Brain microvascular endothelial cell (primary cell): ENCODE data around the gene SEMA3D.

Source experiments
- DNase-seq: peaks from one replicate; pipeline ENCODE4 v3.0.0-alpha.2; 2020
- H3K27ac ChIP-seq: fragments of 250-450 bp; sonication (Bioruptor Pico); 2 replicates; pipeline ENCODE4 v1.5.1; 2020; ENCODE audit warnings: mild to moderate bottlenecking, moderate library complexity
- H3K27me3 ChIP-seq: fragments of 250-450 bp; sonication (Bioruptor Pico); replicated peaks from 2 replicates; pipeline ENCODE4 v1.5.1; 2020; ENCODE audit warnings: mild to moderate bottlenecking
- H3K36me3 ChIP-seq: fragments of 250-450 bp; sonication (Bioruptor Pico); replicated peaks from 2 replicates; pipeline ENCODE4 v1.5.1; 2020; ENCODE audit warnings: mild to moderate bottlenecking
- H3K4me3 ChIP-seq: 2 replicates; pipeline ENCODE4 v1.5.1; 2011; ENCODE audit warnings: low read depth, mild to moderate bottlenecking, control low read depth, low read length, moderate library complexity
- in situ Hi-C: cut with HindIII; loops from 2 replicates; pipeline ENCODE4 v1.10.0; 2017; ENCODE audit warnings: low sequenced_read_pairs, low pct_ligation_motif_present
- TF ChIP-seq, protein P1 (sequence below): IDR thresholded peaks from 2 replicates; pipeline ENCODE4 v1.5.1; 2011; ENCODE audit warnings: low read depth, mild to moderate bottlenecking, moderate library complexity, low read length, control low read depth, inconsistent platforms; ENCODE audit errors: missing control alignments

Gene SEMA3D

DNA sequence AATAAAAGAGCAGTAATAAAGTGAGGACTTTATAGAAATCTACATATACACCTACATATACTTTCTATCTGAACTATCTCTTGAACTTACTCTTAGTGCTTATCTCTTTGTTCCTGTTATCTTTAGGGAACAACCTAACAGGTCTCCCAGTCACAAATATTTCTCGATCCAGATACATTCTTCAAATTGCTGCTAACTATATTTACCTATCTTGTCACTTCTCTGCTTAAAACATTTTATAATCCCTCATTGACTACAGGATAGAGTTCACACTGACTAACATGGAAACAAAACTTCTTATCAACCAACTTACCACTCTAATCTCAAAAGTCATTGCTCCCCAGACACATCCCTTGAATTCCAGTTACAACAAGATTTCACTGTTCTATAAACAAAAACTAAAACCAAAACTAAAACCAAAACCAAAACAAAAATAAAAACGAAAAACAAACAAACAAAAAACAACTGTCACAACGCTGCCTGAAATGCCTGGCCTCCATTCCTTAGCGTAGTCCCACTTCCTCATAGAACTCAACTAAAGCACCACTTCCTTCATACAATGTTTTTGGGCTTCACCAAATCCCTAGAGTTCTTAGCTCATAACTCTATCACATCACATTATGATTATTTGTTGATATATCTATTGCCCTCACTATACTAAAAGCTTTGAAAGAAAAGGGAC lies 134.7 kb downstream of the SEMA3D start:
- DNase-seq: no peak
- Histone ChIP-seq H3K27ac (no peak overlapping the region), H3K4me3 (no peak overlapping the region), H3K27me3 (no peaks in the 10 kb centered on the region), H3K36me3 (no peaks in the 10 kb centered on the region)
- TF ChIP-seq, protein P1, sequence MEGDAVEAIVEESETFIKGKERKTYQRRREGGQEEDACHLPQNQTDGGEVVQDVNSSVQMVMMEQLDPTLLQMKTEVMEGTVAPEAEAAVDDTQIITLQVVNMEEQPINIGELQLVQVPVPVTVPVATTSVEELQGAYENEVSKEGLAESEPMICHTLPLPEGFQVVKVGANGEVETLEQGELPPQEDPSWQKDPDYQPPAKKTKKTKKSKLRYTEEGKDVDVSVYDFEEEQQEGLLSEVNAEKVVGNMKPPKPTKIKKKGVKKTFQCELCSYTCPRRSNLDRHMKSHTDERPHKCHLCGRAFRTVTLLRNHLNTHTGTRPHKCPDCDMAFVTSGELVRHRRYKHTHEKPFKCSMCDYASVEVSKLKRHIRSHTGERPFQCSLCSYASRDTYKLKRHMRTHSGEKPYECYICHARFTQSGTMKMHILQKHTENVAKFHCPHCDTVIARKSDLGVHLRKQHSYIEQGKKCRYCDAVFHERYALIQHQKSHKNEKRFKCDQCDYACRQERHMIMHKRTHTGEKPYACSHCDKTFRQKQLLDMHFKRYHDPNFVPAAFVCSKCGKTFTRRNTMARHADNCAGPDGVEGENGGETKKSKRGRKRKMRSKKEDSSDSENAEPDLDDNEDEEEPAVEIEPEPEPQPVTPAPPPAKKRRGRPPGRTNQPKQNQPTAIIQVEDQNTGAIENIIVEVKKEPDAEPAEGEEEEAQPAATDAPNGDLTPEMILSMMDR: no peak
- in situ Hi-C loops: loop anchor here (25.0 kb wide), 1 partner anchor 135 kb away; the partner anchor contains the start of gene SEMA3D

GRCh38 chr7:85046534-85046933 lies 140.3 kb downstream of the SEMA3D start:
- no peak for DNase-seq
- in situ Hi-C loops: no loop called here
- Histone ChIP-seq H3K4me3 (no peak overlapping the region), H3K27me3 (no peaks in the 10 kb centered on the region), H3K27ac (no peak overlapping the region), H3K36me3 (no peaks in the 10 kb centered on the region)
- TF ChIP-seq, protein P1: no peak

- H3K4me3 ChIP-seq: no peak overlapping the region
- TF ChIP-seq, protein P1: peak; percentile 78
- H3K27ac ChIP-seq: no peak overlapping the region
- peak; percentile 70 for DNase-seq
- in situ Hi-C loops: no loop called here
- H3K27me3 ChIP-seq: no peaks in the 10 kb centered on the region
- no peaks in the 10 kb centered on the region for H3K36me3 ChIP-seq
Observed at GRCh38 chr7:85041605-85042216, 145.1 kb downstream of the SEMA3D start.

DNA sequence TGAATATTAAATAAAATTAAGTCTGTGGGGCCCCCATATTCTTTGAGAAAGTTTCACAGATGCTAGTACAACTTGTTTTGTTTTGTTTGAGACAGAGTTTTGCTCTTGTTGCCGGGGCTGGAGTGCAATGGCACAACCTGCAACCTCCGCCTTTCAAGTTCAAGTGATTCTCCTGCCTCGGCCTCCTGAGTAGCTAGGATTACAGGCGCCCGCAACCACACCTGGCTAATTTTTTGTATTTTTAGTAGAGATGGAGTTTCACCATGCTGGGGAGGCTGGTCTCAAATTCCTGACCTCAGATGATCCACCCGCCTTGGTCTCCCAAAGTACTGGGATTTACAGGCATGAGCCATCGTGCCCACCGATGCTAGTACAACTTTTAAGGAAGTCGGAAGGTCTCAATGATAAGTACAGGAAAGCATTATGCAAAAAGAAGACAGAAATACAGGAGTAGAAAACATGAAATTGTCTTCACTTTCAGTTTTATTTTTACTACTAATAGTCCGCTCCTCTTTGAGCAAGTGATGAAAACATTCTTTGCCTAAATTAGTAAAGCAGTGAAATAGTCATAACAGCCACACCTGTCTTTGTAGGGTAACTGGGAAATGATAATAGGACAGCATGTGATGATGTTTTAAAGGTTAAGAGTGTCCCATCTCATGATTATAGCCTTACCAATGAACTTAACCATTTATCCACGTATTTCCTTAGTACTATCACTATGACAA lies 147.5 kb downstream of the SEMA3D start:
- Histone ChIP-seq H3K36me3 (no peaks in the 10 kb centered on the region), H3K27me3 (no peaks in the 10 kb centered on the region), H3K27ac (no peak overlapping the region), H3K4me3 (no peak overlapping the region)
- in situ Hi-C loops: no loop called here
- DNase-seq: no peak
- TF ChIP-seq, protein P1: no peak

GRCh38 chr7:85038466-85038865 lies 148.4 kb downstream of the SEMA3D start:
- no peak overlapping the region for H3K27ac ChIP-seq
- no peak for DNase-seq
- TF ChIP-seq, protein P1: no peak
- no peaks in the 10 kb centered on the region for H3K36me3 ChIP-seq
- no peaks in the 10 kb centered on the region for H3K27me3 ChIP-seq
- no peak overlapping the region for H3K4me3 ChIP-seq
- in situ Hi-C loops: no loop called here
